ENCODE measurements around the gene LYST.
"Not testable (repeated sequence)": the region's sequence is repeated elsewhere in the genome, so short reads cannot be mapped to it uniquely, and the experiment has no call there.

Gene LYST

GRCh38 chr1:235650341-235651169 lies 216.2 kb downstream of the LYST start:
- no peak for DNase-seq

GRCh38 chr1:235649368-235650163 lies 217.1 kb downstream of the LYST start, which contains the start of gene GNG4:
GNG4 (minus strand) TSS chr1:235649784; CDS start chr1:235583838, 65,946 bp downstream.
- peak; percentile 61 to 69 for DNase-seq

GRCh38 chr1:235648954-235649367 lies 217.7 kb downstream of the LYST start:
- DNase-seq: no peak

- peak; percentile 72 to 90 for DNase-seq
These were observed 218.2 kb downstream of the LYST start for GRCh38 chr1:235648407-235648907.

- DNase-seq: not testable (repeated sequence)
These were observed 219.2 kb downstream of the LYST start for GRCh38 chr1:235647537-235647936.

GRCh38 chr1:235646463-235646862 lies 220.2 kb downstream of the LYST start:
- peak in 1 of 2 experiments; percentile 48 for DNase-seq

- DNase-seq: no peak
These were observed 221.9 kb downstream of the LYST start for GRCh38 chr1:235644693-235645305.

- no peak for DNase-seq
These were observed 222.6 kb downstream of the LYST start for GRCh38 chr1:235643837-235644692.

GRCh38 chr1:235642943-235643371 lies 223.7 kb downstream of the LYST start:
- no peak for DNase-seq

GRCh38 chr1:235642011-235642942 lies 224.4 kb downstream of the LYST start:
- DNase-seq: no peak

GRCh38 chr1:235640580-235640979 lies 226.1 kb downstream of the LYST start:
- DNase-seq: no peak

GRCh38 chr1:235639226-235640205 lies 227.2 kb downstream of the LYST start:
- DNase-seq: peak; percentile 20 to 79

- DNase-seq: not testable (repeated sequence)
These were observed 228.1 kb downstream of the LYST start for GRCh38 chr1:235638612-235639011.

GRCh38 chr1:235637756-235638534 lies 228.8 kb downstream of the LYST start:
- no peak for DNase-seq

GRCh38 chr1:235635938-235636662 lies 230.6 kb downstream of the LYST start:
- no peak for DNase-seq

- peak; percentile 38 to 70 for DNase-seq
These were observed 234.0 kb downstream of the LYST start for GRCh38 chr1:235632506-235633401.

GRCh38 chr1:235631816-235632215 lies 234.9 kb downstream of the LYST start:
- no peak for DNase-seq

Data from NCI-H446 (cell line).